Activated gamma-delta T cell treated with Interleukin-2 at 50 U/mL for 16 hours (primary cell): ENCODE results near the gene MAP2K5.

Experiments
- DNase-seq: peaks from one replicate; pipeline ENCODE4 v3.0.0-alpha.2; 2020

Gene MAP2K5

DNA sequence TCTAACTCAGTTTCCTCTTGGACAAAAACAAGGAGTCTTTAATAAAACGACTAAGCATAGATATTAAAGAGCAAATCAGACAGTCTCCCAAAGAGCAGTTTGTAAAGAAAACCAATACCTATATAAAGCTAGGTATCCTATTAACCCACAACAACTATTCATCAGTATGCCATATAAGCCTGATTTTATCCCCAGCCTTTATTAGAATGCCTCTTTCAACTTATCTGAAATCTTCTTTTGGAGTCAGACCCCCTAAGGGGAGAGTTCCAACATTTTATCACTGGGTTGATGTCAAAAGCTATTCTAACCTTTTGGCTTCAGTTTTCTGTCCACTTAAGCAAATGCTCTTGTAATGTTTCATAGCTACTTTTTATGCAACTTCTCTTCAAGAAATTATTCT, 17.8 kb downstream of the MAP2K5 start:
- DNase-seq = no peak

DNA sequence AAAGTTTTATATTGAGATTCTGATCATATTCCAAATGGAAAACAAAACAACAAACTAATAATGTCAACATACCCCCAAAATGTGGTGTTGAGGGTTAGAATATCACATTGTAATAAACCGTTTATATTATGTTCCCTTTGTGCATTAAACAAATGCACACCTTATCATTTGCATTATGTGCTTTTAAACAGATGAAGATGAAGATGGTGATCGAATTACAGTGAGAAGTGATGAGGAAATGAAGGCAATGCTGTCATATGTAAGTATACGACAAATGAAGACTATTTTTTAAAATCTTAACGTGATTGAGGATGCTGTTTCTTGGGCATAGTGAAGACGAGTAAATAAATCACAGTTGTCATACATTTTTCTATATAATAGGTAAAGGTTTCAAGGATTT, 20.6 kb downstream of the MAP2K5 start:
- DNase-seq = no peak

DNA sequence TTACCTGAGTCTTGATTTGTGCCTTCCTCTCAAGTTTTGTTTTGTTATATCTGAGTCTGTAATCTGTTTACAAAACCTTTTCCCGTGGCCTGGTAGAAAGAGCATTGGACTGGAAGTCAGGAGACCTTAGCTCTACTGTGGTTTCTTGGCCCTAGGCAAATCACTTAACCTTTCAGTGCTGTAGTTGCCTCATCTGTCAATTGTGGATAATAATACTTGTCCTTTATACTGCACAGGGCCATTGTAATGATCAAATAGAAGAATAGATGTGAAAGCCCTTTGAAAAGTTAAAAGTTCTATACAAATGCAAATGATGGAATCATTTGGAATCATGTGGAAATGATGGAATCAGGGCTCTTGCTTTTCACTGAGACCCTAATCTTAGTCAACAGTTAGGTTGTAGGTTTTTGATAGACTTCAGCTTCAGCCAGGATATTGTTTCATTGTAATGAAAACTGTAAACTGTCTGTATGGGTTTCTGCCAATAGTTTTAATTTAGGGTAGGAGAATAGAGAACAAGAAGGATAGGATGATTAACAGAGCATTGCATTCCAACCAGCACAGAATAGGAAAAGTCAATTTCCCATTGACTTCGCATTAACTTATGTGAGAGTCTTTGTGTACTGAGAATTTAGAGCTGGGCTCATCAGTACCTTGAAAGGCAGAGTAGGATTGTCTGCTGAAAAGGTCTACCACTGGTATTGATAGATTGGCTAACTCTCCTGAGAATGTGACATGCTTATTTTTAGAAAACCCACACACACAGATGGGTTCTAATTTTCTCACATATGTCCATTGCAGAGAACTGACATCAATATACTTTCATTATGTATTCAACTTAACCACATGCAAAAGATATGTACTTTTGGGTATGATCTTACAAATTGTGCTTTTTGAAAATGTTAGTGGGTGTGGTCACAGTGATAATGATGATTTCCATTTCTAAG, 21.8 kb downstream of the MAP2K5 start:
- no peak for DNase-seq

GRCh38 chr15:67564968-67565345, 22.5 kb downstream of the MAP2K5 start:
- DNase-seq = no peak

GRCh38 chr15:67569668-67570067, 27.2 kb downstream of the MAP2K5 start:
- DNase-seq = no peak

DNA sequence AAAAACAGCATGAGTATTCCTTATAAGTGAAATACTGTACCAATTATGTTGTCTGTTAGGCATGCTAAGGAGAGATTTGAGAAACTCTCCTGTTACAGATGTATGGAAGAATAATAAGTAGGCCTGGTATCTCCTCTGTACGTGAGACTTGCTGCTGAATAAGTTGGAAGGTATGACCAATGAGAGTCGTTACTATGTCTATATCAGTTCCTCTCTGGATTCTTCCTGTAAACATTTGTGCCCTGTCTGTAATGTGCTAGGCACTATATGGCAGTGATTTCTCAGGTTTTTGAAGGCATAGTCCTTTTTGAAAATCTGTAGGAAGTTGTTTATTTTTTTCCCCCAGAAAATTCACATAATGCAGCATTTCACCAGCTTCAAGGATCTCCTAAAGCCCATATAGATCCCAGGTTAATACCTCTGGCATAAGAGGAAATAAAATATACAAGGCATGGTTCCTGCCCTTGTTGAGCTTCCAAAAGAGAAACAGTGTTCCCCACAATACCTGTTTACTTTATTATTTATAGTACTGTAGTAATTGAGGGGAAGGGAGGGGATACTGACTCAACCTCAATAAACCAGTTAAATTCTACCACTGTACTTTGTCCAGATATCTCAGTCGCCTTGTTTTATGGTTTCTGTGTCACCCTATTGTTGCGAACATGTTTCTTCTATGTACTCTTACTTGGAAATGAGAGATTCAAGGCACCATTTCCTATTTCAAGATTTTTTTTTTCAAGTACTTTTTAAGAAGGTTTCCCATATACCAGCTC, 28.6 kb downstream of the MAP2K5 start:
- DNase-seq = no peak

- DNase-seq = no peak
Observed at GRCh38 chr15:67571648-67572415, 29.3 kb downstream of the MAP2K5 start.

DNA sequence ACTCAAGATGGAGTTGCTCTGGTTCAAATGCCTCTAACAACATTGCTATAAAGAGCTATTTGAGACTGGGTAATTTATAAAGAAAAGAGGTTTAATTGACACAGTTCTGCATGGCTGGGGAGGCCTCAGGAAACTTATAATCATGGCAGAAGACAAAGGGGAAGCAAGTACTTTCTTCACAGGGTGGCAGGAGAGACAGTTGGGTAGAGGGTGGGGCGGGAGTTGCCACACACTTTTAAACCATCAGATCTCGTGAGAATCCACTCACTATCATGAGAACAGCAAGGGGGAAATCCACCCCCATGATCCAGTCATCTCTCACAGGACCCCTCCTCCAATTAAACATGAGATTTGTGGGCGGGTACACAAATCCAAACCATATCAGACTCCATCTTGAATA, 30.7 kb downstream of the MAP2K5 start:
- DNase-seq = no peak

GRCh38 chr15:67575039-67575502, 32.6 kb downstream of the MAP2K5 start:
- DNase-seq = no peak

DNA sequence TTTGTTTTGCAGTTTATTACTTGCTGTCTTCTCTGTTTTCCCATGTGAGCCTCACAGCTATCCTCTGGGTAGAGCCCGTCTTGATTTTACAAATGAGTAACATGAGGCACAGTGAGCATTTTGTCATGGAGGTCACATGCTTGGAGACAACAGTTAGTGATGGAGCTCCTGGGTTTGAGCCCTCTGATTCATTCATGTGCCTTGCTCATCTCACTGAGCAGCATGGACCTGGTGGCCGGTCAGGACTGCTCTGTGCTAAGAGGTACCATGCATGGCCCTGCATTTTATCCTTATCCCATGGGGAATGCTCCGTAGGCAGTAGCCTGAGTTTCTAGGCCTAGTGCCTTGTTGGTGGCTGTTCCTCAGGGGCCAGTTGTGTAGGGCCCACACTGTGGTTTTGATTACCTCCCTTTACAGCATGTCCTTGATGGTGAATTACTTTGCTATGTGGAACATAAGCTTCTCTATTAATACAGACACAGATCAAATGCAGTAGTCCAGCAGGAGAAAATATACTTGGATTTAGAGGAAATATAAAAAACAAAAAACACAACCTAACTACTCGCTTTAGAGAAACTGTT, 35.6 kb downstream of the MAP2K5 start:
- DNase-seq = no peak

- DNase-seq = no peak
Observed at GRCh38 chr15:67579164-67579563, 36.7 kb downstream of the MAP2K5 start.

DNA sequence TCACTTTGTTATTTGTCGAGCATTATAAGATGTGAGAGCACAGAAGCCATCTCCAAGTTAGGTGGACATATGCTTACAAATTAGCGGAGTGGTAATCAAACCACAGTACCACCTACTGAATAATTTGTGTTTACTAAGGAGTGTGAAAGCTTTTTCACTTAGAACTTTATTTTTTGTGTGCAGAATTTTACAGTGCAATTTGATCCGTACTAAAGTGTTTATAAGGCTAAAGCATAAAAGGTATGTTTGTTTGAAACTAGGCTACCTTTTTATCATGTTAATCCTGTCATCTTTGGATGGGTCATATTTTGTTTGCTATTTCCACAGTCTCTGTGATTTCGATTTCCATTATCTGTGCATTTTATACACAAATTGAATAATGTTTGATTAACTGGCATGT, 37.5 kb downstream of the MAP2K5 start:
- no peak for DNase-seq

DNA sequence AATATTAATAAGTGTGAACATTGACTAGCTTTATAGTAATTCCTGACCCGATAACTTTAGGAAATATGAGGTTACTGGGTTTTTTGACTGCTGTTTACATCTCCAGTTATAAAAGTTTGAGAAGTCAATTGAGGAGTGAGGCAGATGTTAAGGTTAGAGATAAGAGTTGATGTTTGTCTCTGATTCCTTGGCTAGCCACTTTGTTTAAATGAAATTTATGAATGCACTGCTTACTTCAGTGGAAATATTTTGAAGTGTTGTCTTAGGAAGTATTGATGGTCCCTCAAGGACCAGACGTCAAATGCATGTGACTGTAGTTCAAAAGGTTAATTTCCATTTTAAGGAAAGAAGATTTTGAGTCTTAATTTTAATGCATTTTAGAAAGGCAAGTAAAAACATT, 41.7 kb downstream of the MAP2K5 start:
- DNase-seq = no peak

GRCh38 chr15:67585681-67586080, 43.2 kb downstream of the MAP2K5 start:
- no peak for DNase-seq

GRCh38 chr15:67587331-67587730, 44.8 kb downstream of the MAP2K5 start:
- DNase-seq = no peak

DNA sequence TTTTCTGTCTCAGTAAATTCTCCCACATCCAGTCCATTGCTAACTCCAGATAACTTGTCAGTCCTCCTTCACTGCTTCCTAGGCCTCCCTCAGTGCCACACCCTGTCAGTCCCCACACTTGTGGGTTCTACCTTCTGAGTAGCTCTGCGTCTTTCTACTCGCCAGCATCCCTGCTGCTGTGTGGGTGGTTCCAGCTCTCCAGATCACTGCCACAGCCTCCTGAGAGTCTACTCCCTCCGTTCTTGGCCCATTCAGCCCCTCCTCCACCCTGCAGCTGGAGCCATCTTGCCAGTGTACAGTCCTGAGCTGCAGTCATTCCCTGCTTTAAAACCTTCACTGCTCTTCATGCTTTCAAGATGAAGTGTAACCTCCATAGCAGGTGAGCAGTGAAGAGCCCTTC, 45.3 kb downstream of the MAP2K5 start:
- no peak for DNase-seq

DNA sequence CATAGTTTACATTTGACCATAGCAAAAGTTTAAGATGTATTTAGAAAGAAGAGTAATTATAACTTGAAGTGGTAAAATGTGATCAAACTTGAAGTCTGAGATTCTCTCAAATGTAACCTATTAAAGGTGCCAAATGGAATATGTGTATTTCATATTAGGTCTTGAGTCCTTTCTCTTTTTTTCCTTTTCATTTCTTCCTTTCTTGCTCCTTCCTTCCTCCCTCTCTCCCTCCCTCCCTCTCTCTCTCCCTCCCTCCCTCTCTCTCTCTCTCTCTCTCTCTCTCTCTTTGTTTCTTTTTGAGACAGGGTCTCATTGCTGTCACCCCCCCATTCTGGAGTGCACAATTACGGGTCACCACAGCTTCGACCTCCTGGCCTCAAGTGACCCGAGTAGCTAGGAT, 47.7 kb downstream of the MAP2K5 start:
- no peak for DNase-seq

GRCh38 chr15:67592245-67592644, 49.7 kb downstream of the MAP2K5 start:
- DNase-seq = no peak

GRCh38 chr15:67593562-67593961, 51.1 kb downstream of the MAP2K5 start:
- no peak for DNase-seq

DNA sequence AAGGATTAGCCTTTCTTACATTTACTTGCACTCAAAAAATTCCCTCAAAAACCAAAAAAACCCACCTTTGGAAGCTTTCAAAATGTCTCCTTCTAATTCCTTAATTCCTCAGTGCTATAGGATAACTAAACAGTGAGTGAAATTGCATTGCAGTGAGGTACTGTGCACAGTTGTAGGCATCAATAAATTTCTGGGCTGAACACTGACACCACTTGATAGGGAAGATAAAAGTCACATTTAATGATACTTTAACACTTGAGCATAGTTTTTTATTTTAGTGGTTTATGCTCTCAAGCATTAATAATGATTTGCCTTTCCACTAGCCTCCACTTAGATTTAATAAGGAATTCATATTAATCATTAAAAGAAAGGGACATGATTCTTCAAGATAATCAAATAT, 52.3 kb downstream of the MAP2K5 start:
- no peak for DNase-seq

GRCh38 chr15:67595572-67595971, 53.1 kb downstream of the MAP2K5 start:
- no peak for DNase-seq

GRCh38 chr15:67601073-67601472, 58.6 kb downstream of the MAP2K5 start:
- no peak for DNase-seq

DNA sequence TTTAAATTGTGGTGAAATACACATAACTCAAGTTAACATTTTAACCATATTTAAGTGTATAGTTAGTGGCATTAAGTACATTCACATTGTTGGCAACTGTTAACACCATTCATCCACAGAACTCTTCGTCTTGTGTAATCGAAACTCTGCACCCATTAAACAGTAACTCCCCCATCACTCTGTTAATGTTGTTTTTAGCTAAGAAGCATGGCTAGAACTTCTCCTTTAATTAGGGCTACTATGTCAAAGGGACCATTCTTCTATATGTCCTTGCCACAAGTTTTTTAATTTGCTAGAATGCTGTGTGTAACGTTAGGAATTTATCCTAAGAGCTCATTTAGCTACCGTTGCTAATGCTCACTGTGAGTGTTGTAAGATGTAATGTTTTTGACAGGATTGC, 60.6 kb downstream of the MAP2K5 start:
- DNase-seq = no peak
